CD4-positive, alpha-beta T cell treated with Interleukin-1 beta for 1 hour (primary cell): ENCODE measurements around the gene FAM83B.
"Not testable (repeated sequence)": the region's sequence is repeated elsewhere in the genome, so short reads cannot be mapped to it uniquely, and the experiment has no call there.

Experiments
- DNase-seq, 2 donors: peaks; one replicate each; pipeline ENCODE4 v3.0.0-alpha.2; 2020 to 2022

Gene FAM83B

DNA sequence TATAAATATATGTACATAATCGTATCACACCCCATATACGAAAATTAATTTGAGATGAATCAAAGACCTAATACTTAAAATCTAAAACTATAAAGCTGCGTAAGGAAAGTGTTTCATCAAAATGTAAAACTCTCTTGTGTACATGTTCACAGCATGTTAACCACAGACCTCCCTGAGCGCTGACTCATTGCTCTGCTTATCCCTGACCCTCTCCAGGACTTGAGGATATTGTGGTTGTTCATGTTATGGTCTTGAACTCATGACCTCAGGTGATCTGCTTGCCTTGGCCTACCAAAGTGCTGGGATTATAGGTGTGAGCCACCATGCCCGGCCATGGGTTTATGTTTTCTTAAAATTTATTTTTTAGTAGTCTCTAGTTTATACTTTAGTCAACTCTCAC lies 14.2 kb downstream of the FAM83B start:
- no peak for DNase-seq

- DNase-seq, result no peak
These were observed 15.5 kb downstream of the FAM83B start for GRCh38 chr6:54861905-54862616.

DNA sequence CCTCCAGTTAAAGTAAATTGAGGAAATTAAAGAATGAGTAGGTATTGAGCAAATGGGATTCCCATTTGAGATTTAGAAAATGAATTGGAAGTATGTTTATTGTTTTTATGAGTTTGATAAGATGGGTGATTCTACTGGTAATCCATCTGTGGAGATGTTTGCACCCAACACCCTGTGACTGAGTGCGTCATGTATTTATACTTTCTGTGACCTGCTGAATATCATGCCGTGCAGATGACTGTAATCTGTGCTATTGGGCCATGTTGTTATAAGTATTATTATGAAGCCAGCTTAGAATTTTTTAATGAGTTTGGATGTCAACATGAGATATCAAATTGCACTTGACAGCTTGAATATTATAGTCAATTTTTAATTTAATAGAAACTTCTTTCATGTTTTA lies 17.7 kb downstream of the FAM83B start:
- DNase-seq, result no peak

DNA sequence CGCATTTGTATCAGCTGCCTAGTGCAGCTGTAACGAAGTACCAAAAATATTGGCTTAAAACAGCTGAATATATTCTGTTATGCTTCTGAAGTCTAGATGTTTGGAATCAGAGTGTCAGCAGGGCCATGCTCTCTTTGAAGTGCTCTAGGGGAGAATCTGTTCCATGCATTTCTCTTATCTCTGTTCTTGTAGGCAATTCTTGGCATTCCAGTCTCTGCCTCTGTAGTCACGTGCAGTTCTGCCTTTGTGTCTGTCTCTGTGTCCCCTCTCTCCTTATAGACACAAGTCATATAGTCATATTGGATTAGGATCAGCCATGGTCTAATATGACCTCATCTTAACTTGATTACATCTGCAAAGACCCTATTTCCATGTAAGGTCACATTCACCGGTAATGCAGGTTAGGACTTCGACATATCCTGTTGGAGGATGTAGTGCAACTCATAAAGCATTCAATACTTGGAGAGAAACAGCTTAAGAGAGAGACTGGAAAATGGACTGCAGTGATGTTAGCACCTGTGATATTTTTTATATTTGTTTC lies 18.6 kb downstream of the FAM83B start:
- DNase-seq, result no peak

GRCh38 chr6:54868556-54868955 lies 22.0 kb downstream of the FAM83B start:
- DNase-seq, result no peak

DNA sequence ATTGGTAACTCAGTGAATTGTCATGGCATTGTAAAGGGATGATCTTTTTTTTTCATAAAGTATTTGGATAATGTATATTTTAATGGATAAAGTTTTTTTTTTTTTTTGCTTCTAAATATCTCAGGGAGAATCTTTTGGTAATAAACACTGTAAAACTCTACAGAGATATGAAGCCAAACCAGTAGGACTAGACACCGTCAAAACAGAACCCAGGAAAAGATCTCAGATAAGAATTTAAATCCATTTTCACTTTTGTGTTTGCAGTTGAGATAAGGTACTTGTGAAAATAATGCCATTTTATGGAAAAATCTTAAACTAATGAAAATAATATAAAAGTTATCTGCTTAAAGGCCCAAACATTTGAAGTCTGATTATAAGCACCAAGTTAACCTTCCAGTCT lies 27.0 kb downstream of the FAM83B start:
- DNase-seq, result no peak

- DNase-seq, result no peak
These were observed 27.9 kb downstream of the FAM83B start for GRCh38 chr6:54874349-54875048.

GRCh38 chr6:54875539-54875938 lies 29.0 kb downstream of the FAM83B start:
- no peak for DNase-seq

DNA sequence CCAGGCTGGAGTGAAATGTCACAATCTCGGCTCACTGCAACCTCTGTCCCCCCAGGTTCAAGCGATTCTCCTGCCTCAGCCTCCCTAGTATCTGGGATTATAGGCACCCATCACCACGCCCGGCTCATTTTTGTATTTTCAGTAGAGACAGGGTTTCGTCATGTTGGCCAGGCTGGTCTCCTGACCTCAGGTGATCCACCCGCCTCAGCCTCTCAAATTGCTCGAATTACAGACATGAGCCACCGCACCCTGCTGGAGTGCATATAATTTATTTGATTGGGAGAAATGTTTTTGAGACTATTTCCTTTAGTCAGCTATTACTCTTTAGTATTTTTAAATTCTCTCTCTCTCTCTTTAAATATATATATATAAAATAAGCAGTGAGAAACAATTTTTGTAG lies 29.8 kb downstream of the FAM83B start:
- DNase-seq, result no peak

DNA sequence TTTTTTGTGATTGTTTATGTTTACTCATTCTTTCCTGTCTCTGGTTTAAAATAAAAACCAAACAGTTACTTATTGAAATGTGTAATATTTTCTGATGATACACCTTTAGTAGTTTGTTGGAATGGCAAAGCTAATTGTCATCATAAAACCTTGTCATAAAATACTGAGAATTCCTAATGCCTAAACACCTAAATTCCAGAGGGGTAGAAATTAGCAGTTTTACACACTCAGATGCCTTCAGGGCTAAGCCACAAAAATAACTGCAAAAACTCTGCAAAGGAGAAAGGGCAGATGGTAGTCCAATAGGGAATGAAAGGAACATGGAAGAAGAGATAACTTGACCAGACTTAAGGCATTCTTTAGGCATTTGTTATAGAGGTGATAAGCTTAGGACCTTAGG lies 30.3 kb downstream of the FAM83B start:
- no peak for DNase-seq

GRCh38 chr6:54877713-54878317 lies 31.2 kb downstream of the FAM83B start:
- no peak for DNase-seq

GRCh38 chr6:54878718-54879117 lies 32.1 kb downstream of the FAM83B start:
- no peak for DNase-seq

DNA sequence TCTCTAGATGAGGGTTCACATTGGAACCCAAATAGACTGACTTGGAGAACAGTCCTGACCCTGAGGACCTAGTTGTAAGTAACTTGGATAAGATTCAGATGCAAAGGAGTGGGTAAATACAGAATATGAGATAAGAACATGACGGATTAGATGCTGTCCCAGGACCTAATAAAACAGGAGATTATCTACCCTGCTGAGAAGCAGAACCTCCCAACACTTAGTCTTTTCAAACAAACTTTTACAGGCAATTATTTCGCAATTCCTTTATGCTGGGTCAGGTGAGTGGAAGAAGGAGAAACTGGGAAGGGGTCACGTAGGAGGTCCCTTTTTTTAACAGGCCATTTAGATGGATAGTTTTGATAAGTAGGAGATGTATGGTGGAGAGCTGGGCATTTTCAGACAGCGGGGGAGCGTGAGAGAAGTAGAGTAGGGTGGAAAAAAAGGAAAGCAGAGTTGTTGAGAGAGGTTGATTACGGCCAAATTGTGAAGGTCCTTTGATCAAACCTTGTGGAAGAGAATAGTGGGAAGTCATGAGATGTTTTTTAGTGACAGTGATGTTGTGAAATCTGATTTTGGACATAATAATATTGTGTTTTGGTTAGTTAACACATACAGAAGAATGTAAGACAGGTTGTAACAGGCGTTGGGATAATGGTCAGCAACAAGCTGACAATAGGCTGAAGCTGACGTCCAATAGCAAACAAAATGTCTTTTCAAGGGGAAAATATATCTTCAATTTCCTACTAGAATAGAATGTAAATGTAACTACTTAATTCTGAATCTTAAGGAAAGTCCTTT lies 32.8 kb downstream of the FAM83B start:
- DNase-seq, result no peak

DNA sequence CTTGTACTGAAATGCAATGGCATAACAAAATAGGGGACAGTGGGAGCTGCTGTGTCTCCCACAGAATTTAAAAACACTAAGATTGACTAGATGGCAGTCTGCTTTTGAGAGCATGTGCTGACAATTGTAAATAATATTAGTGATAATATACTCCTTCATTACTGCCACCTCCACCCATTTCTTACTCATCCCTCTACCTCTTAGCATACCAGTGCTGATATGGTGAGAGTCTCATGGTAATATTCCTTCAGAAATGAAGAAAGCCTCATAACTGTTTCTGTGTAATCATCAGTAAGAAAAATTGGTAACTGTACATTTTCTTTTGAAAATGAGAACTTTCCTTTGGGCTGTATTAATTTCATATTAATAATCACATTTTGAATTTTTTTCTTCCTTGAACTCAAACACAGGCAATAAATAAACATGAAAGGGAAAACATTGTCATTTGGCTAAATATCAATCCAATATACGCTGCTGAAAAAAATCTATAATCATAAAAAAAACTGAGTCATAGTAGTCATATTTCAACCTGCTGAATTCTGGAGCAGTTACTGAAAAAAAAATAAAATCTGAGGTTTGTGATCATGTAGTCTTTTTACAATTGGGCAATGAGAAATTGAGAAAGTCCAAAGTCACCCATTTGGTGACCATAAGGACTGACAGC lies 34.6 kb downstream of the FAM83B start:
- no peak for DNase-seq

GRCh38 chr6:54881891-54882290 lies 35.3 kb downstream of the FAM83B start:
- not testable (repeated sequence) for DNase-seq

GRCh38 chr6:54886932-54887584 lies 40.5 kb downstream of the FAM83B start:
- no peak for DNase-seq

- DNase-seq, result no peak
These were observed 45.0 kb downstream of the FAM83B start for GRCh38 chr6:54891536-54891935.

- DNase-seq, result no peak
These were observed 46.3 kb downstream of the FAM83B start for GRCh38 chr6:54892831-54893230.

- DNase-seq, result no peak
These were observed 47.2 kb downstream of the FAM83B start for GRCh38 chr6:54893818-54894217.

DNA sequence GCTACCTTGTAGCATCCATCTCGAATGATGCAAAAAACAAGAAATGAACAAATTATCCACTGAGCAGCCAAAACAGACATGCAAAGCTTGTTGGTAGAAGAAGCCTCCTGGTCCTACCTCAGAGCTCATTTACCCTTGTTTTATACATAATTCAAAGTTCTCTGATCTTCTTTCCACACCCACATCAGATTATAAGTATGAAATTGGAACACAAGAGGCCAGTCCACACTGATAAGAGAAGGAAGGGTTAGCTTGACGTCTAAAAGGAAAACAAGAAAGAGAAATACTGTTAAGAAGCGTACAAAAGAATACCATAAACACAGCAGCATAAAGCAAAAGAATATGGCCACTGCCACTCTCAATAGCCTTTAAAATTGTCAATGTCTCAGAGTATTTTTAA lies 49.7 kb downstream of the FAM83B start:
- no peak for DNase-seq

DNA sequence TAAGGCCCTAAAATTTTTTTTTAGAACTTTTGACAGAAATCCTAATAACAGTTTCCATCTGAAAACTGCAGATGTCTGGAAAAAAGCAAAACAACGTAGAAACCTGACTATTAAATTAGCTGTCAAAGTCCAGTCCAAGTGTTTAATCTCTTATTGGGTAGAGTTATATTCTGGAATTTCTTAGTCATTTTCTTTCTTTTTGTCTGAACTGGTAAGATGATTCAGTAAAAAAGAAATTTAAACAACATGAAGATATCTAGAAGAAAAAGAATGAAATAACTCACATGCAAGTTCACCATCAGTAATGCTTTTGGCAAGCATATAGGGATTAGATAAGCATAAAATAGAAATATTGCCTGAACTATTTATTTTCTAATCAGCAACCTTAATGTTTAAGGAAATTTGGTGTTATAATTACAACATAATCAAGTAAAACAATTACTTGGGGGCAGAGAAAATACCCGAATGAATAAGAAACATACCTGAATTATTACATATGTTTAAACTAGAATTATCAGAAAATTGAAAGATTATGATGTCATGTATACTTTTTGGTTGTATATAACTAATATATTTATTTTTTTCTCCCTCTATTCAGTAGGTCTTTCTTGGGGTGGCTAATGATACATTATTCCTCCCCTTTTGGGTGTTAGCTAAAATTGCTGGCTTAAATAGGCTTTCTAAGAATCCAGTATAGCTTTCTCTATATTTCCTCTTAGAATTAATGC lies 51.1 kb downstream of the FAM83B start:
- no peak for DNase-seq
